T-helper 9 cell (primary cell): ENCODE data around the gene ATRAID.
"Not testable (repeated sequence)": the region's sequence is repeated elsewhere in the genome, so short reads cannot be mapped to it uniquely, and the experiment has no call there.

Source experiments
- DNase-seq: peaks from one replicate; pipeline ENCODE4 v3.0.0-alpha.2; 2020

ATRAID gene

GRCh38 chr2:27194538-27195354 is 17.1 kb upstream of the ATRAID start:
- no peak for DNase-seq

GRCh38 chr2:27195799-27196198 is 16.0 kb upstream of the ATRAID start:
- not testable (repeated sequence) for DNase-seq

GRCh38 chr2:27198068-27198467 is 13.8 kb upstream of the ATRAID start:
- DNase-seq, result not testable (repeated sequence)

GRCh38 chr2:27198627-27199026 is 13.2 kb upstream of the ATRAID start:
- DNase-seq, result no peak

GRCh38 chr2:27199241-27199640 is 12.6 kb upstream of the ATRAID start:
- no peak for DNase-seq

GRCh38 chr2:27201675-27202074 is 10.2 kb upstream of the ATRAID start:
- no peak for DNase-seq

- no peak for DNase-seq
Measured at GRCh38 chr2:27202854-27203253, 9.0 kb upstream of the ATRAID start.

- no peak for DNase-seq
Measured at GRCh38 chr2:27203741-27204140, 8.1 kb upstream of the ATRAID start.

GRCh38 chr2:27204566-27204965 is 7.3 kb upstream of the ATRAID start:
- DNase-seq, result no peak

GRCh38 chr2:27205206-27205605 is 6.6 kb upstream of the ATRAID start:
- no peak for DNase-seq

- no peak for DNase-seq
Measured at GRCh38 chr2:27206346-27206745, 5.5 kb upstream of the ATRAID start.

- no peak for DNase-seq
Measured at GRCh38 chr2:27208486-27209050, 3.3 kb upstream of the ATRAID start.

GRCh38 chr2:27209621-27210401 is 2.0 kb upstream of the ATRAID start:
- no peak for DNase-seq

- no peak for DNase-seq
Measured at GRCh38 chr2:27211241-27211942, 449 bp upstream of the ATRAID start.

GRCh38 chr2:27212626-27213471 is 1.0 kb downstream of the ATRAID start:
- DNase-seq, result peak; percentile 44

GRCh38 chr2:27214941-27215340 is 3.1 kb downstream of the ATRAID start:
- no peak for DNase-seq

GRCh38 chr2:27216416-27217137 is 4.7 kb downstream of the ATRAID start:
- no peak for DNase-seq

GRCh38 chr2:27217173-27218121 is 5.6 kb downstream of the ATRAID start, which contains the start of gene CAD:
Gene CAD (plus strand): TSS chr2:27217369. CDS start chr2:27217552, 183 bp downstream.
- DNase-seq, result peak; percentile 81

- DNase-seq, result no peak
Measured at GRCh38 chr2:27218614-27219013, 6.8 kb downstream of the ATRAID start.

GRCh38 chr2:27219091-27219490 is 7.2 kb downstream of the ATRAID start:
- no peak for DNase-seq
